ENCODE results near the gene ITGA5. TPM values are rescaled to one million over a fixed set of nuclear protein-coding genes. Genes with fewer than 3 reads are reported as not detected.

Gene ITGA5
- total and polyA plus RNA-seq, 2 experiments from 2014 or later = 7.3 to 23.7 TPM

DNA sequence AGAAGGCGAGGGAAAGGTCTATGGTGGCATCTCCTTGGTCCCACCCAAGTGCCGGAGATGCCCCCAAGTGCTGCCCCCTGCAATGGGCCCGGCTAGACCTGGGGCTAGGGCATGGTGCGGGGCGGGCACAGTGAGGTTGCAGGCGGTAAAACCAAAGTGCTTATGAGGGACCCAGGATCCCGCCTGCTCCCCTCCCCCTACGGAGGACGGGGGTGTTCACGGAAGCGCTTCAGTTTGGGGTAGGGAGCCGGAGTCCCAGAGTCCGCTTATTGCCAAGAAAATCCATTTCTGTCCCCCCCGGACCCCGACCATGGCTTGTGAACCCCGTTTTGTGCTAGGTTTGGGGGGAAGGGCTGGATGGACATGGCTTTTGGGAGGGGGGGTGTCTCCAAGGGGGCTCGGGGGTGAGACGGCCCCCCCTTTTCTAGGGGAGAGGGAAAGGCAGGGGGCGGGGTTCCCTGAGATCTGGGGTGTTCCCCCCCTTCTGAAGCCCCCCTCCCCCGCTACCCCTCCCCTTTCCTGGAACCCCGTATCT lies 49.4 kb downstream of the ITGA5 start:
- no peak for TF ChIP-seq POLR2AphosphoS5 (IDR thresholded peaks at IDR 0.05; ENCODE audit: low read depth)
- TF ChIP-seq CREB1 (CRISPR knock-in tag; IDR thresholded peaks at IDR 0.05; ENCODE audit: low read depth) = no peak
- TF ChIP-seq ZNF331 (CRISPR knock-in tag; IDR thresholded peaks at IDR 0.05; ENCODE audit: low read depth) = no peak
- peaks cover 14% of the 10 kb centered on the region for H3K4me1 ChIP-seq (ENCODE audit: insufficient read depth)
- H4K20me1 ChIP-seq (replicated peaks; ENCODE audit: insufficient read depth) = no peaks in the 10 kb centered on the region
- H3K4me2 ChIP-seq = peak overlapping the region; percentile 91
- H3K36me3 ChIP-seq (ENCODE audit: insufficient read depth) = no peaks in the 10 kb centered on the region
- peak overlapping the region; percentile 43; the same call in 1 of the 2 replicates for H2AFZ ChIP-seq
- Mint-ChIP-seq H3K9me3 (no peaks in the 10 kb centered on the region), H3K36me3 (ENCODE audit: low read depth) (peaks cover 13% of the 10 kb centered on the region), H3K4me1 (peaks cover 32% of the 10 kb centered on the region), H3K27me3 (ENCODE audit: insufficient read depth, low read depth, poor library complexity) (peaks cover 26% of the 10 kb centered on the region), H3K27ac (no peak overlapping the region), H3K4me3 (peak overlapping the region; percentile 68)
- no peaks in the 10 kb centered on the region for H3K79me2 ChIP-seq (replicated peaks; ENCODE audit: insufficient read depth)
- DNase-seq (ENCODE audit: low spot score) = no peak
- peak overlapping the region; percentile 65 for H3K4me3 ChIP-seq
- no peaks in the 10 kb centered on the region for H3K9me2 ChIP-seq (ENCODE audit: insufficient read depth)
- peaks cover 4% of the 10 kb centered on the region for H3F3A ChIP-seq (replicated peaks; ENCODE audit: low read depth)
- no peak overlapping the region for H3K27ac ChIP-seq (ENCODE audit: low read depth)
- H3K27me3 ChIP-seq (ENCODE audit: insufficient read depth) = peaks cover 36% of the 10 kb centered on the region
- peak; percentile 18 for ATAC-seq

DNA sequence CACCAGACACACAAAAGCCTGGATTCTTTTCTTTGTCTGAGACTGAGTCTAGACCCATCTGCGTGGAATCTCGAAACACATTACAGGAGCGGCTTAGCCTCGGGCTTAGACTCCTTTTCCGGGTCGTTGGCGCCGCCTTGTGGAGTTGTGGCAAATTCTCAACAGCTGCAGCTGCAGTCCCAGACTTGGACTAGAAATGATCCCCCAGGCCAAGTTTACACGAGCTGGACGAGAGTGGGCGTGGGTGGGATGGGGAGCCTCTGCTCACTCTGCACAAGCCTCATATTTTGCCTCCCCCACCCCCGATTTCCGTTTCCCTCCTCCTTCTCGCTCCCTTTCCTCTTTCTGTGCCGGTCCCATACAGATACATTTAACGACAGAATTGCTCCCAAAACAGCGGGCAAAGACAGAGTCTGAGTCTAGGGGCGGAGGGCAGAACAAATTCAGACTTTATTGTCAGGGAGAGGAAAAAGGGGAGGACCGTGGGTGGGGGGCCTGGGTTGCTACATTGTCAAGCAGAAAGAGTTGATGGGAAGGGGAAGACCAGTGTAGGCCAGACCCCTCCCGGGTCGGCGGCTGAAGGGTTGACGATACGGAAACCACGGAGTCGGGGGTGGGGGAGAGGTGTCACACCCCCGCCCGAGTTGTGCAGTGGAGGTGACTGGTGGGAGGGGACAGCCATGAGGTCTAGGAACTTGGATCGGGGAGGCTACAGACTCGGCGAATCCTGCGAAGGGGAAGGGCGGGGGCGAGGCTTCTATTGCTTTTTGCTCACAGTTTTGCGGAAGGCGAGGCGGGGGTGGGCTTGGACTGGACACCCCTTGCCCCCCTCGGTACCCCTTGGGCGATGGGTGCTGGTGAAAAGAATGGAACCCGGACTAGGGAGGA lies 50.1 kb downstream of the ITGA5 start:
- no peak for TF ChIP-seq POLR2AphosphoS5 (IDR thresholded peaks at IDR 0.05; ENCODE audit: low read depth)
- TF ChIP-seq, protein P1, sequence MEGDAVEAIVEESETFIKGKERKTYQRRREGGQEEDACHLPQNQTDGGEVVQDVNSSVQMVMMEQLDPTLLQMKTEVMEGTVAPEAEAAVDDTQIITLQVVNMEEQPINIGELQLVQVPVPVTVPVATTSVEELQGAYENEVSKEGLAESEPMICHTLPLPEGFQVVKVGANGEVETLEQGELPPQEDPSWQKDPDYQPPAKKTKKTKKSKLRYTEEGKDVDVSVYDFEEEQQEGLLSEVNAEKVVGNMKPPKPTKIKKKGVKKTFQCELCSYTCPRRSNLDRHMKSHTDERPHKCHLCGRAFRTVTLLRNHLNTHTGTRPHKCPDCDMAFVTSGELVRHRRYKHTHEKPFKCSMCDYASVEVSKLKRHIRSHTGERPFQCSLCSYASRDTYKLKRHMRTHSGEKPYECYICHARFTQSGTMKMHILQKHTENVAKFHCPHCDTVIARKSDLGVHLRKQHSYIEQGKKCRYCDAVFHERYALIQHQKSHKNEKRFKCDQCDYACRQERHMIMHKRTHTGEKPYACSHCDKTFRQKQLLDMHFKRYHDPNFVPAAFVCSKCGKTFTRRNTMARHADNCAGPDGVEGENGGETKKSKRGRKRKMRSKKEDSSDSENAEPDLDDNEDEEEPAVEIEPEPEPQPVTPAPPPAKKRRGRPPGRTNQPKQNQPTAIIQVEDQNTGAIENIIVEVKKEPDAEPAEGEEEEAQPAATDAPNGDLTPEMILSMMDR (conservative IDR thresholded peaks at IDR 0.05; ENCODE audit: low read depth in 2 of 2) = peak; percentile 88 to 89
- Histone ChIP-seq H3K4me3 (peak overlapping the region; percentile 65), H3K4me1 (ENCODE audit: insufficient read depth) (peaks cover 14% of the 10 kb centered on the region), H3F3A (replicated peaks; ENCODE audit: low read depth) (peaks cover 4% of the 10 kb centered on the region), H3K27me3 (ENCODE audit: insufficient read depth) (peaks cover 41% of the 10 kb centered on the region), H4K20me1 (replicated peaks; ENCODE audit: insufficient read depth) (no peaks in the 10 kb centered on the region), H3K27ac (ENCODE audit: low read depth) (no peak overlapping the region), H3K9me2 (ENCODE audit: insufficient read depth) (no peaks in the 10 kb centered on the region), H3K36me3 (ENCODE audit: insufficient read depth) (no peaks in the 10 kb centered on the region), H3K4me2 (peak overlapping the region; percentile 91), H3K79me2 (replicated peaks; ENCODE audit: insufficient read depth) (no peaks in the 10 kb centered on the region), H2AFZ (peak overlapping the region; percentile 43; the same call in 1 of the 2 replicates)
- H3K36me3 Mint-ChIP-seq (ENCODE audit: low read depth) = peaks cover 13% of the 10 kb centered on the region
- ATAC-seq = peak; percentile 51
- no peak overlapping the region for H3K27ac Mint-ChIP-seq
- no peaks in the 10 kb centered on the region for H3K9me3 Mint-ChIP-seq
- DNase-seq (ENCODE audit: low spot score) = peak; percentile 91
- peak overlapping the region; percentile 68 for H3K4me3 Mint-ChIP-seq
- peaks cover 29% of the 10 kb centered on the region for H3K4me1 Mint-ChIP-seq
- H3K27me3 Mint-ChIP-seq (ENCODE audit: insufficient read depth, low read depth, poor library complexity) = peaks cover 26% of the 10 kb centered on the region

DNA sequence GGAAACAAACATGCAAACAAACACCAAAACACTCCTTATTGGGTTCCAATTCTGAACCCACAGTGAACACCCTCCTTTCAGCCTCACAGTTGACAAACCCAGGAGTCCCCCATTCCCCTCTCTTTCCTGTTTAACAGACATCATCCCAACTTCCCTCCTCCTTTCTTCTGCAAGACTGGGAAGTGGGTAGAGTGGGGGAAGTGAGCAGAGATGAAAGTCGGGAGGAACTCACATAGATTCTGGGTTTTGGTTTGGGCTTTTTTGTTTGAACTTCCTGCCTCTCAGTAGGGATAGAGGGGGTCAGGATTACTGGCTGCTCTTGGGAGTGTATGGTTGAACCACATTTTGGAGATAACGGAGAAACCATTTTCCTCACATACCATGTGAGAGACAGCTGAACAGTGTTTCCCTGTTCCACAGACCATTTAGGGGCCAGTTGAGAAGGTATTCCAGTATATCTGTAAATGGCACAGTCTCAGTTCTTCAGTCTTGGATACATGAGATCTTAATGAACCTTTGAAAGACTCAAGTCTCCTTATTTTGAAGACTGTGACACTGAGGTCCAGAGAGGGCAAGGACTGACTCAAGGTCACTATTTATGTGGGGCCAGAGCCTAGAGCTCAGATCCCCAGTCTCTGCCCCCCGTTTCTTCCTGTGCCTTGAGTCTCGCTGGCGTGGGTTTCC lies 50.9 kb downstream of the ITGA5 start:
- Histone ChIP-seq H3K36me3 (ENCODE audit: insufficient read depth) (no peaks in the 10 kb centered on the region), H3K9me2 (ENCODE audit: insufficient read depth) (no peaks in the 10 kb centered on the region), H2AFZ (peak overlapping the region; percentile 52; the same call in 1 of the 2 replicates), H3F3A (replicated peaks; ENCODE audit: low read depth) (peaks cover 4% of the 10 kb centered on the region), H4K20me1 (replicated peaks; ENCODE audit: insufficient read depth) (no peaks in the 10 kb centered on the region), H3K4me1 (ENCODE audit: insufficient read depth) (peaks cover 14% of the 10 kb centered on the region), H3K4me2 (peak overlapping the region; percentile 91), H3K79me2 (replicated peaks; ENCODE audit: insufficient read depth) (no peaks in the 10 kb centered on the region), H3K4me3 (peak overlapping the region; percentile 65), H3K27me3 (ENCODE audit: insufficient read depth) (peaks cover 41% of the 10 kb centered on the region), H3K27ac (ENCODE audit: low read depth) (no peak overlapping the region)
- Mint-ChIP-seq H3K9me3 (no peaks in the 10 kb centered on the region), H3K4me1 (peaks cover 25% of the 10 kb centered on the region), H3K27ac (no peak overlapping the region), H3K27me3 (ENCODE audit: insufficient read depth, low read depth, poor library complexity) (peaks cover 30% of the 10 kb centered on the region), H3K36me3 (ENCODE audit: low read depth) (peaks cover 12% of the 10 kb centered on the region), H3K4me3 (no peak overlapping the region)
- ATAC-seq (no peak), DNase-seq (ENCODE audit: low spot score) (no peak)
- TF ChIP-seq, protein P1 (conservative IDR thresholded peaks at IDR 0.05; ENCODE audit: low read depth in 2 of 2) = no peak
- TF ChIP-seq NANOG (IDR thresholded peaks at IDR 0.05; ENCODE audit: borderline replicate concordance) (no peak), JUNB (IDR thresholded peaks at IDR 0.05; ENCODE audit: unreplicated experiment) (no peak)
